Activated T-cell treated with anti-CD3 and anti-CD28 coated beads, Interleukin-2, amount 50 U/mL, for 1 hour (primary cell): Measurements from ENCODE around the gene CYP4A11.
"Not testable (repeated sequence)": the region's sequence is repeated elsewhere in the genome, so short reads cannot be mapped to it uniquely, and the experiment has no call there.

Experiments
- DNase-seq: peaks from one replicate; pipeline ENCODE4 v3.0.0-alpha.2; 2020

The CYP4A11 gene

GRCh38 chr1:46903481-46903880 lies 37.8 kb downstream of the CYP4A11 start:
- no peak for DNase-seq

- no peak for DNase-seq
Observed at GRCh38 chr1:46900401-46900800, 40.9 kb downstream of the CYP4A11 start.

- DNase-seq, result not testable (repeated sequence)
Observed at GRCh38 chr1:46881656-46882055, 59.6 kb downstream of the CYP4A11 start.
